ENCODE results near the gene HMGA1. TPM values are rescaled to one million over a fixed set of nuclear protein-coding genes. Genes with fewer than 3 reads are reported as not detected.
A peak's percentile ranks its signal among the peaks of the same experiment; 100 is the strongest.
"Not testable (repeated sequence)": the region's sequence is repeated elsewhere in the genome, so short reads cannot be mapped to it uniquely, and the experiment has no call there.

The HMGA1 gene
- total RNA-seq, 1 donor from 2014 or later, result 37.5 TPM

DNA sequence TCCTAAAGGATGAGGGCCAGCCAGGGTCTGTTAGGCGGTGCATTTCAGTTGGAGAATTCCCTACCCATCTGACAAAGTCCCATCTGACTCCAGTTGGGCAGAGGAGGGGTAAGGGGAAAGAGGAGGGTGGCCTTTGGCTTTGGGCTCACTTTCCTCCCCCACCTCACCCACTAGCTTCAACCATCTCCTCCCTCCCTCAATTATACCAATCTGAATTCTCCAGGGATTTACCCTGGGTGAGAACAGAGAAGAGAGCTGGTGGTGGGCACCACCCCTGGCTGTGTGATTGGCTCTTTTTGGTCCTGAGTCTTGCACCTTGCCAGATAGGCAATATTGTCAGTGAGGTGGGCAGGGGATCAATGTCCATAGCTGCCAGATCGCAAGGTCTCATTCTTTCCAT lies 3.2 kb downstream of the HMGA1 start:
- no peak for DNase-seq (ENCODE audit: low read depth)

DNA sequence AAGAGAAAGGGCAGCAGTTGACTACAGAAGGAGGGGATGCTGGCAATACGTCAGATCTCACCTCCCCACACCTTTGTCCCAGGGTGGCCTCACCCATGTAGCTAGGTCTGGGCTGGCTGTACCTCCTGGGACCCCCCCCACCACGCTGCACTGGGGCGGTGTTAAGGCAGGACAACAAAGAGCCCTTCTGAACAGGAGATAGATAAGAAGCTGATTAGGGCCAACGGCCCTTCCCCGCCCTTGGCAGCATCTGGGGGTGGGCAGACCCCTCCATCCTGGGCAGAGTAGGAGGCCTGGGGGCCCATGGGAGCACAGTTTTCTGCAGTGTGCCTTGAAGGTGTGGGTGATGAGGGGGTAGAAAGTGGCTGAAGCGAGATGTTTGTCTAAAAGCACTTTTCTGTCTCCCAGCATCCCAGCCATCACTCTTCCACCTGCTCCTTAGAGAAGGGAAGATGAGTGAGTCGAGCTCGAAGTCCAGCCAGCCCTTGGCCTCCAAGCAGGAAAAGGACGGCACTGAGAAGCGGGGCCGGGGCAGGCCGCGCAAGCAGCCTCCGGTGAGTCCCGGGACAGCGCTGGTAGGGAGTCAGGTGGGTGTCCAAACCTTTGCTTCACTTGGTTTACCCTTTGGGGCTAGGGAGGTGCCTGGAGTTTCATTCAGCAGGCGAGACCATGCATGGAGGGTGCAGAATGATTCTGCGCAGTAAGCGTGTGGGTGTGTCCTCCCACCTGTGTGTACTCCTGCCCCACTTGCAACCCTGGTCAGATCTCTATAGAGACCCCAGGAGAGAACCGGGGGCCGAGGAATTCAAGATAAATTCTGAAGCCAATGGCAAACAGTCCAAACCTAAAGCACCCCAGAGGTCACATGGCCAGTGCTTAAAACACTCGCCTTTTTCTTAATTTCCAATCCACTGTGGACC lies 3.9 kb downstream of the HMGA1 start:
- DNase-seq (ENCODE audit: low read depth), result no peak

DNA sequence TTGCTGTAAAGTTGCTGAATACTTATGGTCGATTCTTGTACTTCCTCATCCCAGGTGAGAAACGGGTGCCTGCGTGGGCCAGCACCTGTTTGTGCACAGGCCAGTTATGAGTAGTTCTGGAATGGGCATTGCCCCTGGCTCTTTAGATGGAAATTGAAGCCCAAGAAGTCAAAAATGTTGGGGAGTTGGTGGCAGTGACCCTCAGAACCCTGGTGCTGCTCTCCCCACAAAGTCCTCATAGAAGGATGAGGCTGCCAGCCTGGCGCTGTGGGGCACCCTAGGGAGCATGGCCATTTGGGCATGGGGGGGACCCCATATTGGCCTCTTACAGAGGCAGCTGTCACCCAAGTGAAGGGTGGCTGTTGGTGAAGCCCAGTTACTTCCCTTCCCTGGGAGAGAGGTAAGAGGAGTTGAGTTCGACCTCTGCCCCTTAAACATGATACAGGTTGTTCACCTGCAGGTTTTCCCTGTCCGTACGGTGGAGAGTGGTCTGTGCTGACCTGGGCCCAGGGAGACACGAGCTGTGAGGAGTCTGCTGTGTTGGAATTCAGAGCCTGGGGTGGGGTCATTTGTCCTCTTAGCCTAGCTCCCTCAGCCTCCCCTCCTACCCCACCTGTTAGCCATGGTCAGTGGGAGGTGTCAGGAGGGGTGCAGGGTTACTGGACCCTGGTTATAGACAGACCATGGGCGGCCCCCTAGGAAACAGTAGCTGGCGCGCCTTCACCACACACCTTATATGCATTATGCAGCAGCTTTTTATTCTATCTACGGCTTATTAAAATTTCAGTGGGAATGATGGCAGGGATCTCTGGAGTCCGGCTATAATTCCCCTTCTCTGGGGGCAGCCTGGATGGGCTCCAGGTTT lies 4.9 kb downstream of the HMGA1 start:
- DNase-seq (ENCODE audit: low read depth), result no peak

DNA sequence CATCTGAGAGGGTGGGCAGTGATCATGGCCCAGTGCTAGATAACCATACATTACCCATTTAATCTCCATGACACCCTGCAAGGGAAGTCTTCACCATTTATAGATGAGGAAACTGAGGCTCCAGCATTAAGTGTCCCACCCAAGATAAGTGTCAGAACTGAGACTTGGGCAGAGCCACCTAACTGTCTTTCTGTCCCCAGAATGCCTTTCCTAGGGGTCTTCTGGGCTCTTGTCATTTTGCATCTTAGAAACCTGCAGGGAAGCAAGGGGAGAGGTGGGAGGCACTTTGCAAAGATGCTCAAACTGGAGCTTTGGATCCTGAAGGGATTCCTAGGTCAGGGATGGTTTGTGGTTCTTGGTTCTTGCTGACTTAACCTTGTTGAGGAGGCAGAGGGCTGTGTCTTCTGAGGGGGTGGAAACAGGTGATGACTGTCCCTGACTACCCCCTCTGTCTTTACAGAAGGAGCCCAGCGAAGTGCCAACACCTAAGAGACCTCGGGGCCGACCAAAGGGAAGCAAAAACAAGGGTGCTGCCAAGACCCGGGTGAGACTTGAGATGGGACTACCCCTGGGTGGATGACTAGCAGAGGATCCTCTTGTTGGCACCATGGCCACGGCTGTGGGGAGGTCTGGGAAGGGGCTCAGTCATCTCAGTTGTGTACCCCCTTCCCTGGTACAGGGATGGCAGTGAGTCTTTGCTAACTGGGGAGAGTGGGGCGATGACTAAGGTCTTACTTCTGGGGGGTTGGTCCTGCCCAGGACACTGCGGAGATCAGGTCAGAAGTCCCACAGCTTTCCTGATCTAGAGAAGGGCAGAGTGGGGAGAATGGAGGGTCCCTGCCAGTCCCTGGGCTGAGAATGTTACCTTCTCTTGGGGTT lies 5.8 kb downstream of the HMGA1 start:
- no peak for DNase-seq (ENCODE audit: low read depth)

DNA sequence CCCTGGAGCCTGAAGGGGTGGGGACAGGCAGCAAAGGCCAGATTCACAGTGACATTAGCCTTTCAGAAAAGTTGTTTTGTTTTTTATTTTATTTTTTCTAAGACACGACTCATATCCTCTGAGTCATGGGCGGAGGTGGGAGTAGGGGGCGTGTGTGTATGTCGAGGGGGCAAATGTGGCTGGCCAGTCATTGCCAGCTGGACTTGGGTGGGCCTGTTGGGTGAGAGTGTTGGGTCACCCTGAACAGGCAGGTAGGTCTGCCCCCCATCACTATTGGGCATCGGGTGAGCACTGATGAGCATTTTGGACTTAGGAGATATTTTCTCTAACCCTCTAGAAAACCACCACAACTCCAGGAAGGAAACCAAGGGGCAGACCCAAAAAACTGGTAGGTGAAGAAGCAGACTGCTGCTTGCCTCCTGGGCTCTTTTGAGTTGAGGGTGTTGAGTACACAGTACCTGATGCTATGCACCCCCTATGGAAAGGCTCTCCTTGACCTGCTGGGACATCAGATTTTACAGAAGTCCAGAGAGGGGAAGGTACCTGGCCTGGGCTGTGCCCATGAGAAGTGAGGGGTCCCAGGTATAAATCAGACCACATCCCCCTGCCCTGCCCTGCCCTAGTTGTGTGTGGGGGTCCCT lies 6.6 kb downstream of the HMGA1 start:
- DNase-seq (ENCODE audit: low read depth), result no peak

DNA sequence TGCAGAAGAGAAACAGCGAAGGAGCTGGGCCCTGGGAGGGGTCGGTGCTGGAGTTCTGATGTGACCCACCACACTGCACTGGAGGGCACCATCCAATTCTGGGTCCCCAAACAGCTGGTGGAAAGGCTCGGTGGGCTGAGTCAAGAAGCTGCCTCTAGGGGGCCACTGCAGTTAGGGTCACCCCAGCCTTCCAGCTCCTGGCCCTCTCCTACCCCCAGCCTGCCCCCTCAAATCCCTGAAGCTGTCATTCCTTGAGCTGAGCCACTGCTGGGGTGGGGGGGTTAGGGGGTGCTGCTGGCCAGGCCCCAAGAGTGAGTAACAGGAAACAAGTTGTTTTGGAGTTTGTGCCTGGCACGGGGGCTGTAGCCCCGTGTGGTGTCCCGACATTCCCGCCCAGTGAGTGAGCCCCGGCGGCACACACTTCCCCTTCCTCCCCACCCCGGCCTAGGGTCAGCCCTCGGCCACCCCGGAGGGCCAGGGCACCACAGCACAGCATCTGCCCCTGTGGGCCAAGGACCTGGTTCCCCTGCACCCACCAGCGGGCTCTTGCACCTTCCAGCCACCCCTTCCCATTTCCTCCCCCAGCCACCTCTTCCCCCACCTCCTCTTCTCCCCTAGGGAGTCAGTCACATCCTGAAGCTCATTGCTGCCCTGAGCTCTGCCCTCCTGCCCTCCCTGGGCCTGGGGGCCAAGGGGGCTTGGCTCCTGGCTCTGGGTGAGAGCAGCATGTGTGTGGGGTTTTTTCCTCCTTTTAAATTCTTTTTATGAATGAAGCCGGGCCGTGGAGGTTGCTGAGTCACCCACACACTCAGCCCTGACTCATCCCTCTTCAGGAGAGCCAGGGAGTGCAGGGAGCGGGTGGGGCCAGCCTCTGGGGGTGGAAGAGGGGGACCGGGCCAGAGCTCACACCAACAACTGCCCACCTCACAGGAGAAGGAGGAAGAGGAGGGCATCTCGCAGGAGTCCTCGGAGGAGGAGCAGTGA lies 7.5 kb downstream of the HMGA1 start:
- DNase-seq (ENCODE audit: low read depth), result peak; percentile 83

DNA sequence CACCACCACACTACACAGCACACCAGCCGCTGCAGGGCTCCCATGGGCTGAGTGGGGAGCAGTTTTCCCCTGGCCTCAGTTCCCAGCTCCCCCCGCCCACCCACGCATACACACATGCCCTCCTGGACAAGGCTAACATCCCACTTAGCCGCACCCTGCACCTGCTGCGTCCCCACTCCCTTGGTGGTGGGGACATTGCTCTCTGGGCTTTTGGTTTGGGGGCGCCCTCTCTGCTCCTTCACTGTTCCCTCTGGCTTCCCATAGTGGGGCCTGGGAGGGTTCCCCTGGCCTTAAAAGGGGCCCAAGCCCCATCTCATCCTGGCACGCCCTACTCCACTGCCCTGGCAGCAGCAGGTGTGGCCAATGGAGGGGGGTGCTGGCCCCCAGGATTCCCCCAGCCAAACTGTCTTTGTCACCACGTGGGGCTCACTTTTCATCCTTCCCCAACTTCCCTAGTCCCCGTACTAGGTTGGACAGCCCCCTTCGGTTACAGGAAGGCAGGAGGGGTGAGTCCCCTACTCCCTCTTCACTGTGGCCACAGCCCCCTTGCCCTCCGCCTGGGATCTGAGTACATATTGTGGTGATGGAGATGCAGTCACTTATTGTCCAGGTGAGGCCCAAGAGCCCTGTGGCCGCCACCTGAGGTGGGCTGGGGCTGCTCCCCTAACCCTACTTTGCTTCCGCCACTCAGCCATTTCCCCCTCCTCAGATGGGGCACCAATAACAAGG lies 8.5 kb downstream of the HMGA1 start:
- DNase-seq (ENCODE audit: low read depth), result not testable (repeated sequence)

DNA sequence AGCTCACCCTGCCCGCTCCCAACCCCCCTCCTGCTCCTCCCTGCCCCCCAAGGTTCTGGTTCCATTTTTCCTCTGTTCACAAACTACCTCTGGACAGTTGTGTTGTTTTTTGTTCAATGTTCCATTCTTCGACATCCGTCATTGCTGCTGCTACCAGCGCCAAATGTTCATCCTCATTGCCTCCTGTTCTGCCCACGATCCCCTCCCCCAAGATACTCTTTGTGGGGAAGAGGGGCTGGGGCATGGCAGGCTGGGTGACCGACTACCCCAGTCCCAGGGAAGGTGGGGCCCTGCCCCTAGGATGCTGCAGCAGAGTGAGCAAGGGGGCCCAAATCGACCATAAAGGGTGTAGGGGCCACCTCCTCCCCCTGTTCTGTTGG lies 9.1 kb downstream of the HMGA1 start:
- not testable (repeated sequence) for DNase-seq (ENCODE audit: low read depth)

DNA sequence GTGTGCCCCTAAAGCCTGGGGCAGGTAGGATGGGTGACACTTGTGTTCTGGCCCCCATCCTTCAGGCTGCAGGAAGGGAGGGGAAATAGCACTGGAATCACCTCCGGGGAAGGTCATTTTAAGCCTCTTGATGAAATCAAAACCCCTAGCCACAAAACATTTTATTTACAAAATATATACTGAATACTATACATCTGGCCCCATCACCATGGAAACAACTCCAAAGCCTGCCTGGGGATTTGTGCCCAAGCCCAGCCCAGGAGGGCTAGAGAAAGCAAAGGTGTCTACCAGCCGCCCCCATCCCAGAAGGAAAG lies 9.5 kb downstream of the HMGA1 start:
- DNase-seq (ENCODE audit: low read depth), result no peak

DNA sequence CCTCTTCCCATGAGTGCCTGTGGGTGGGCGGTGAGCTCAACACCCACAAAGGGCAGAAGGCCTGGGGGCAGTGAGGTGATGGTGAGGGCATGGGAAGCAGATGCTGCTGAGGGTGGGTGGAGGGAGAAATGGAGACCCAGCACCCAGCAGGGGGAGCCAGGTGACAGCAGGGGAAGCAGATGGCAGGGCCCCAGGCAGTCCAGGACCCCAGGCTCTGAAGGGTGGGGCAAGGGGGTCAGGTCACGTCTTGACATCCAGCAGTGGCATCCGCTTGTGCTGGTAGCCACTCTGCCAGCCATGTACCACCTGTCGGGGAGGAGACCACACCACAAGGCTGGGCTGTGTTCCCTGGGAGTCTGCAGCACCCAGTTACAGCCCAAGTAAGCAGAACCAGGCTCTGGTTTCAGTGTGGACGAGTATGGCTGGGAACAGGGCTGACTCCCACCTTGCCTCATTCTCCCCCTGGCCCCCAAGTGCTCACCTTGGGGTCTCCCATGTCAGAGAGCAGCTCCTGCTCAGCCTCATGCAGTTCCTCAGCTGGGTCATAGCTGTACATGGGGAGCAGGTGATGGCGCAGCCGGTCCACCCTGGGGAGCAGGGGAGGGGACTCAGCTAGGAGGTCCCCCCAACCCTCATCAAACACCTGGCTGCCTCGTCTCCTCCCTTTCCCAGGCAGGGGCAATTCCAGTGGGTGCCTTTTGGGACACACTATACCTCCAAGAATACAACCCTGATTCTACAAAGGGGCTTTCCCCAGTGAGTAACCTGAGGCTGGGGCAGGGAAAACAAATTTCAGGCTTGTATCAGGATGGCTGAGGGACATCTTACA lies 10.1 kb downstream of the HMGA1 start:
- peak; percentile 74 for DNase-seq (ENCODE audit: low read depth)

DNA sequence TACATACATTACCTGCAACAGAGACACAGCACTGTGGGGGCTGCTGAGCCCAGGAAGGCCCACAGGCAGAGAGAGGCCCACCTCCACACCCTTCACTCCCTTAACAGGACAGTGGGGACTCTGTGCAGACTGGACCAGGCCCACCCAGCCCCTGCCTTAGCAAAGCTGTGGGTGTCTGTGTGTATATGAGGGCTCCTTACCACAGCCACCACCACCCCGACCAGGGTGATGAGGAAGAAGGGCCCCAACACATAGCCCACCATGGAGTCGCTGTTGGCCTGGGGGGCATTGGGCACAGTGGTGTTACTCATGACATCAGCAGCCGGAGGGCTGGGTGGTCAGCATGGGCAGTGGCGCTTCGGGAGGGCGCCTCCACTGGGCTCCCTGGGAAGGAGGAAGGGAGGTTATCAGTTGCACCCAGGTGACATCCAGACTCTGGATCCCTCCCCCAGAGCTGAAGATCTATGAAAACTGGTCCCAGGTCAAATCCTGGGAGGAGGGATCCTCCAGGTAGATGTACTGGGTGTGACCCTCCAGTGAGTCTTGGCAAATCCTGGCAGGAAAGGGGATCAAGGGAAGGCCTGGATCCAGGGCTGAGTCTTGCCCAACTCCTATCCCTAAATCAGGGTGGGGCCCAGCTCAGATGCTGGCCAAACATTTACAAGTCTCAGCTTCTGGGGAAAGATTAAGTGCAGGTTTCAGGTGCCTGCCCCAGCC lies 11.0 kb downstream of the HMGA1 start:
- DNase-seq (ENCODE audit: low read depth), result no peak

DNA sequence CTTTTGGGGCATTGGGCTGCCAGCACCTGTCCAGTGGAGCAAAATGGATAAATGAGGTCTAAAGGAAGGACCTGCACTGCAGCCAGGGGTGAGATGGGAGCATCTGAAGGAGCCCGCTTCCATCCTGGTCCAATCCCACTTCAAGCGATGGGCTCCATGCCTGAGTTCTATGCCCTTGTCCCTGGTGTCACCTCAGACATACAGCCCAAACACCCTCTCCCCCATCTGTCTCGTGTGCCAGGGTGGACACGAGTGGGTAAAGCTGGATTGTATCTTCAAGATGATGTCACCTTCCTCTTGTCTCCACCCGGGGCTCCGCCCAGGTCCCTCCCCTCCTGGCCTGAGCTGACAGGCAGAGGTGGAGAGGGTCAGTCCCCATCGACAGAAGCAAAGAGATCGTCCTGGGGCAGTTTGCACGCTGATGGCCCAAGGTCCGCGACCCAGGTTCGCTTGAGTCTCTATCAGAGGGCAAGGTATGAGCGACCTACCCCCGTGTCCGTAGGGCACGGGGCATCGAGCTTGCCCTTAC lies 11.6 kb downstream of the HMGA1 start:
- peak; percentile 39 for DNase-seq (ENCODE audit: low read depth)

DNA sequence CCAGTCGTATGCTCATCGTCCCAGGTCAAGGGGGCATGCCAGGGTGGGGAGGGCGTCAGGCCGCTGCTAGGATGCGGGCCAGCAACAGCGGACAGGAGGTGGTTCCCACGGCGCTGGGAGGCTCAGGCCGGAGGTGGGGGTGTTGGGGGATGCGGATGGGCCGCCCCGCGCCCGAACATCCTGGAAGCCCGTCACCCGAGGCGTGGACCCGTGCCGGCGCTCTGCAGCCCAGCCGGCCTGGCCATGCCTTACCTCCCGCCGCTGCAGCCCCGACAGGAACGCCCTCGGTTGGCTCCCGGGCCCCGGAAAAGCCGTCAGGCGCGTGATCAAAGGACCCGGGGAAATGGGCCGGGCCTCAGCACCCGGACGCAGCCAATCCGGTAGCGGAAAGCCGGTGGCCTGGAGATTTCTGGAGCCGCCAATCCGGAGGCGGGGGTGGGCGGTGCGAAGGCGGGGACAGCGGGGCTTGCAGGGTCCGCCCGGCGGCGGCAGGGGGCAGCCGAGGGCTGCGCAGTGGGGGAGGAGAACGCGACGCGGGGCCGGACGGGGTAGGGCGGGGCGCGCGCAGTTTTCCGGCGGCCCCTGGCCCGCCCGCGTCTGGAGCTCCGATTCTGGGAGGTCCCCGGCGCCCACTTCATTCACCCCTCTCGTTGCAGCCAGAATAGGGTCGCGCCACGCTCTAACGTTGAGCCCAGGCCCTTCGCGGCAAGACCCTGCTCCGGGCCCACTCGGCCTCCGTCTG lies 12.2 kb downstream of the HMGA1 start, which contains the start of gene SMIM29:
Gene SMIM29 (minus strand): TSS at position 280 of the 742 bp plus-strand sequence. CDS start 1,215 bp downstream, outside the sequence.
- DNase-seq (ENCODE audit: low read depth), result peak; percentile 96

DNA sequence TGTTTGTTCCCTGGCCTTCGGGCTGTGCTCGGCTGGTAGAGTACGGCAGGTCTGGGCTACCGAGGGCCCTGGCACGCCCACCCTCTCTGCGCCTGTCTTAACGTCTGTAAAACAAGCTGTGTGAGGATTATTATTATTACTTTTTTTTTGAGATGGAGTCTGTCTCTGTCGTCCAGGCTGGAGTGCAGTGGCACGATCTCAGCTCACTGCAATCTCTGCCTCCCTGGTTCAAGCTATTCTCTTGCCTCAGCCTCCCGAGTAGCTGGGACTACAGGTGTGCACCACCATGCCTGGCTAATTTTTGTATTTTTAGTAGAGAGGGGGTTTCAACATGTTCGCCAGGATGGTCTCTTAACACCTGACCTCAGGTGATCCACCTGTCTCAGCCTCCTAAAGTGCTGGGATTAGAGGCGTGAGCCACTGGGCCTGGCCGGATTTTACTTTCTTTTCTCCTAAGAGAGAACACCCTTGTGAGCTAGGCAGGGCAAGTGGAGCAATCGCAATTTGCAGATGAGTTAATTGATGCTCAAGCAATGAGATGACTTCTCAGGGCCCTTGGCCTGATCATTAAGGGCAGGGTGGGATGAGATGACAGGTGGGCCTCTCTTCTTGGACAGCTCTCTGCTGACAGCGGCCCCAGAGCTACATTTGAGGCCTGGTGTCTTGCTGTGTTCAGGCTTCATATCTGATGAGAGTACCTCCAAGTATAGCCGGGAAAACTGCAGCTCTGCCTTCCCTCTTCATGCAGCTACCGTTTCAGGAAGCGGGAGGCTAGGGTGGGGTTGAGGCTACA lies 13.0 kb downstream of the HMGA1 start:
- peak; percentile 77 for DNase-seq (ENCODE audit: low read depth)

DNA sequence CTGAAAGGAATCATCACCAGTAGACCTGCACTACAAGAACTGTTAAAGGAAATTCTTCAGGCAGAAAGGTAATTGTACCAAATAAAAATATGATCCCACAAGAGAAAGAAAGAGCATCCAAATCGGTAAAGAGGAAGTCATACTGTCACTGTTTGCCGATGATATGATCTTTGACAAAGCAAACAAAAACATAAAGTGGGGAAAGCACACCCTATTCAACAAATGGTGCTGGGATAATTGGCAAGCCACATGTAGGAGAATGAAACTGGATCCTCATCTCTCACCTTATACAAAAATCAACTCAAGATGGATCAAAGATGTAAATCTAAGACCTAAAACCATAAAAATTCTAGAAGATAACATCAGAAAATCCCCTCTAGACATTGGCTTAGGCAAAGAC lies 15.7 kb downstream of the HMGA1 start:
- not testable (repeated sequence) for DNase-seq (ENCODE audit: low read depth)
